HCT116 (cell line): Measurements from ENCODE around the gene CDH24. TPM values are rescaled to one million over a fixed set of nuclear protein-coding genes. Genes with fewer than 3 reads are reported as not detected.

Experiments used
- ATAC-seq: fragments of 200-7000 bp; cut with Tn5 transposase; 2 replicates; pipeline ENCODE4 v1.9.1; 2020; ENCODE audit warnings: mild to moderate bottlenecking, moderate library complexity
- BruUV-seq: library from RNA; stranded (reverse); fragments of 400-500 nt; replicated peaks from 2 replicates; lab custom pipeline; 2021; lab: Mats Ljungman, UMichigan
- CTCF ChIA-PET: fragments of 300-600 bp; sonication (Branson Sonifier 250); formaldehyde crosslinking; loops from one replicate; lab custom pipeline; 2021; ENCODE audit warnings: antibody characterized with exemption; lab: Charles Lee
- POLR2A ChIA-PET: fragments of 300-600, 350-600 bp; sonication (Branson Sonifier 250); formaldehyde crosslinking; loops from one replicate; lab custom pipeline; 2021; ENCODE audit warnings: antibody characterized with exemption; lab: Charles Lee
- RAD21 ChIA-PET, 2 experiments: fragments of 300-600 bp; sonication (Branson Sonifier 250); formaldehyde crosslinking; loops; one replicate each; lab custom pipeline; 2023; ENCODE audit warnings: low total read pairs in 2 of 2; ENCODE audit not compliant: uncharacterized antibody in 2 of 2, unreplicated experiment in 2 of 2, low non-redundant PET in 1 of 2; lab: Charles Lee
- DNase-seq: peaks from one replicate; pipeline ENCODE4 v3.0.0-alpha.2; 2010; ENCODE audit warnings: low read depth, low spot score
- H2AFZ ChIP-seq: fragments of 200-600 bp; shearing (Covaris generic), sonication (generic); 2 replicates; pipeline ENCODE4 v1.6.1; 2017; ENCODE audit warnings: low read depth, mixed run types, mixed read lengths, antibody characterized with exemption, low read length; ENCODE audit not compliant: poor library complexity, severe bottlenecking
- H3K27ac ChIP-seq: 2 replicates; pipeline ENCODE4 v1.5.1; 2012; ENCODE audit warnings: low read depth, low read length
- H3K27me3 ChIP-seq: fragments of 200-600 bp; sonication (generic); 2 replicates; pipeline ENCODE4 v1.6.1; 2016; ENCODE audit warnings: mixed run types, low read length, mixed read lengths; ENCODE audit not compliant: insufficient read depth
- H3K36me3 ChIP-seq, 2 experiments: fragments of 200-500 bp in 1 of 2; fragments of 200-600 bp in 1 of 2; sonication (Bioruptor generic) in 1 of 2; sonication (generic) in 1 of 2; 2 replicates each; pipeline versions ENCODE4 v1.5.1 to v1.6.1; 2014 to 2016; ENCODE audit warnings: low read length in 2 of 2, inconsistent platforms in 1 of 2, mixed read lengths in 1 of 2, mixed run types in 1 of 2; ENCODE audit not compliant: insufficient read depth in 2 of 2, control insufficient read depth in 1 of 2
- H3K4me1 ChIP-seq, 2 experiments: fragments of 200-600 bp in 1 of 2; sonication (generic) in 1 of 2; 2 replicates each; pipeline versions ENCODE4 v1.5.1 to v1.6.1; 2012 to 2017; ENCODE audit warnings: low read length in 2 of 2, inconsistent platforms in 1 of 2, mild to moderate bottlenecking in 1 of 2, mixed read lengths in 1 of 2, mixed run types in 1 of 2, moderate library complexity in 1 of 2; ENCODE audit not compliant: insufficient read depth in 2 of 2, control insufficient read depth in 1 of 2
- H3K4me2 ChIP-seq: fragments of 200-600 bp; sonication (generic); 2 replicates; pipeline ENCODE4 v1.6.1; 2017; ENCODE audit warnings: mixed run types, low read length, mixed read lengths
- H3K4me3 ChIP-seq, 2 experiments: fragments of 200-600 bp in 1 of 2; sonication (generic) in 1 of 2; replicated peaks in 1 of 2; 2 replicates each; pipeline ENCODE4 v1.5.1; 2011 to 2016; ENCODE audit warnings: low read length in 2 of 2, control low read depth in 1 of 2, low read depth in 1 of 2, mild to moderate bottlenecking in 1 of 2, mixed read lengths in 1 of 2, mixed run types in 1 of 2
- H3K79me2 ChIP-seq: fragments of 200-600 bp; sonication (generic); 2 replicates; pipeline ENCODE4 v1.6.1; 2017; ENCODE audit warnings: mild to moderate bottlenecking, mixed run types, low read length, moderate library complexity, mixed read lengths; ENCODE audit not compliant: insufficient read depth
- H3K9ac ChIP-seq: fragments of 200-600 bp; sonication (generic); 2 replicates; pipeline ENCODE4 v1.6.1; 2016; ENCODE audit warnings: low read length, mixed read lengths
- H3K9me2 ChIP-seq: fragments of 200-600 bp; sonication (generic), shearing (Covaris generic); 2 replicates; pipeline ENCODE4 v1.6.1; 2017; ENCODE audit warnings: mixed run types, mild to moderate bottlenecking, moderate library complexity; ENCODE audit not compliant: insufficient read depth
- H3K9me3 ChIP-seq, 2 experiments: fragments of 200-500 bp in 1 of 2; fragments of 200-600 bp in 1 of 2; sonication (Bioruptor generic) in 1 of 2; sonication (generic) in 1 of 2; 2 replicates each; pipeline ENCODE4 v1.6.1; 2014 to 2017; ENCODE audit warnings: low read length in 2 of 2, mixed read lengths in 2 of 2, inconsistent platforms in 1 of 2, low read depth in 1 of 2, mild to moderate bottlenecking in 1 of 2, mixed run types in 1 of 2, moderate library complexity in 1 of 2; ENCODE audit not compliant: control insufficient read depth in 1 of 2, insufficient read depth in 1 of 2
- H4K20me1 ChIP-seq: fragments of 200-600 bp; sonication (generic), shearing (Covaris generic); 2 replicates; pipeline ENCODE4 v1.6.1; 2017; ENCODE audit warnings: mixed run types, mild to moderate bottlenecking, moderate library complexity; ENCODE audit not compliant: insufficient read depth
- ATF3 ChIP-seq: IDR thresholded peaks from 2 replicates; pipeline ENCODE4 v1.6.1; 2012
- CBX3 ChIP-seq: IDR thresholded peaks from 2 replicates; pipeline ENCODE4 v1.6.1; 2012; ENCODE audit warnings: low read depth
- CEBPB ChIP-seq: IDR thresholded peaks from 2 replicates; pipeline ENCODE4 v1.6.1; 2012; ENCODE audit warnings: low read depth
- EGR1 ChIP-seq: IDR thresholded peaks from 2 replicates; pipeline ENCODE4 v1.6.1; 2012; ENCODE audit warnings: low read depth
- FOSL1 ChIP-seq: IDR thresholded peaks from 2 replicates; pipeline ENCODE4 v1.6.1; 2012; ENCODE audit warnings: low read depth
- JUND ChIP-seq: IDR thresholded peaks from 2 replicates; pipeline ENCODE4 v1.6.1; 2012
- POLR2AphosphoS5 ChIP-seq: IDR thresholded peaks from 2 replicates; pipeline ENCODE4 v1.6.1; 2011; ENCODE audit warnings: mild to moderate bottlenecking, low read depth, low read length, moderate library complexity
- SP1 ChIP-seq: IDR thresholded peaks from 2 replicates; pipeline ENCODE4 v1.6.1; 2012; ENCODE audit warnings: low read depth
- SRF ChIP-seq: IDR thresholded peaks from 2 replicates; pipeline ENCODE4 v1.6.1; 2012; ENCODE audit warnings: low read depth
- ZFX ChIP-seq: fragments of 450-650 bp; IDR thresholded peaks from 2 replicates; pipeline ENCODE4 v1.6.1; 2017
- intact Hi-C: fragments of 100-400 bp; cut with micrococcal nuclease; formaldehyde crosslinking; loops from 2 replicates; pipeline ENCODE4 v1.10.0; 2022
- total RNA-seq: library from RNA; stranded (reverse); gene quantifications from one replicate; pipeline ENCODE4 v1.2.1, GENCODE V29; 2021; ENCODE audit not compliant: unreplicated experiment
- TF ChIP-seq, protein P1 (sequence below): IDR thresholded peaks from 2 replicates; pipeline ENCODE4 v1.6.1; 2012
- TF ChIP-seq, protein P2 (sequence below): IDR thresholded peaks from 2 replicates; pipeline ENCODE4 v1.6.1; 2012; ENCODE audit warnings: low read depth
- TF ChIP-seq, protein P3 (sequence below): IDR thresholded peaks from 2 replicates; pipeline ENCODE4 v1.6.1; 2011; ENCODE audit warnings: mild to moderate bottlenecking, low read length, moderate library complexity; ENCODE audit not compliant: insufficient replicate concordance; ENCODE audit errors: extremely low read depth

The CDH24 gene
- total RNA-seq, 1 experiment from 2014 or later, result 19.3 TPM

DNA sequence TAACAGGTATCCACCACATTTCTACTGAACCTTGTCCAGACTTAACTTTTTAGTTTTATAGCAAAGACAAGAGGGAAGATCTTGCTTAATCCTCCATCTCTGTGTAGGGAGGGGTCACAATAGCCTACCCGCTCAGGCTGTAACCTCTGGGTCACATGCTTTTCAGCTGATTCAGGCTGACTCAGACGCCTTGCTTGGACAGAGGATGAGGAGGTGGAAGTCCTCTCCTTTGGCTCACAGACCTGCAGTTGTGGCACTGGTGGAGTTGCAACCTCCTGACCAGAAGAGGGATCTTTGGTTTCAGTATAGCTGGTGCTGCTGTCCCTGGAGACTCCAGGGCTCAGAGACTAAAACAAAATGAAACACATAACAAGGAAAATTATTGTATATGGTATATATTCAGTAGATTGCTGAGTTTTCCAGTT lies 21.4 kb upstream of the CDH24 start:
- Histone ChIP-seq H2AFZ (no peak overlapping the region), H3K4me1 (peaks cover 13 to 42% of the 10 kb centered on the region in 2 experiments), H3K4me2 (peak overlapping the region; percentile 45), H3K9ac (peak overlapping the region; percentile 3), H3K79me2 (peaks cover 21% of the 10 kb centered on the region; the same call in 1 of the 2 replicates), H3K9me2 (no peaks in the 10 kb centered on the region), H3K4me3 (no peak overlapping the region), H3K9me3 (no peaks in the 10 kb centered on the region), H3K27me3 (no peaks in the 10 kb centered on the region), H3K27ac (peak overlapping the region; percentile 46; the same call in 1 of the 2 replicates), H3K36me3 (peaks cover 66 to 67% of the 10 kb centered on the region in 2 experiments), H4K20me1 (no peaks in the 10 kb centered on the region)
- ATAC-seq (peak; percentile 93), DNase-seq (no peak)
- no TSS peak for BruUV-seq
- intact Hi-C loops, result no loop called here
- TF ChIP-seq SRF (0 out of 2 replicates have a peak, but pooled peaks have one; percentile 21), SP1 (peak; percentile 38; the same call in 1 of the 2 replicates), EGR1 (no peak), ZFX (no peak), JUND (peak; percentile 61), FOSL1 (peak; percentile 79), CEBPB (peak; percentile 42; the same call in 1 of the 2 replicates), ATF3 (no peak), CBX3 (no peak), POLR2AphosphoS5 (0 out of 2 replicates have a peak, but pooled peaks have one; percentile 23)
- TF ChIP-seq, protein P1, sequence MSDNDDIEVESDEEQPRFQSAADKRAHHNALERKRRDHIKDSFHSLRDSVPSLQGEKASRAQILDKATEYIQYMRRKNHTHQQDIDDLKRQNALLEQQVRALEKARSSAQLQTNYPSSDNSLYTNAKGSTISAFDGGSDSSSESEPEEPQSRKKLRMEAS, result 0 out of 2 replicates have a peak, but pooled peaks have one; percentile 25
- TF ChIP-seq, protein P2, sequence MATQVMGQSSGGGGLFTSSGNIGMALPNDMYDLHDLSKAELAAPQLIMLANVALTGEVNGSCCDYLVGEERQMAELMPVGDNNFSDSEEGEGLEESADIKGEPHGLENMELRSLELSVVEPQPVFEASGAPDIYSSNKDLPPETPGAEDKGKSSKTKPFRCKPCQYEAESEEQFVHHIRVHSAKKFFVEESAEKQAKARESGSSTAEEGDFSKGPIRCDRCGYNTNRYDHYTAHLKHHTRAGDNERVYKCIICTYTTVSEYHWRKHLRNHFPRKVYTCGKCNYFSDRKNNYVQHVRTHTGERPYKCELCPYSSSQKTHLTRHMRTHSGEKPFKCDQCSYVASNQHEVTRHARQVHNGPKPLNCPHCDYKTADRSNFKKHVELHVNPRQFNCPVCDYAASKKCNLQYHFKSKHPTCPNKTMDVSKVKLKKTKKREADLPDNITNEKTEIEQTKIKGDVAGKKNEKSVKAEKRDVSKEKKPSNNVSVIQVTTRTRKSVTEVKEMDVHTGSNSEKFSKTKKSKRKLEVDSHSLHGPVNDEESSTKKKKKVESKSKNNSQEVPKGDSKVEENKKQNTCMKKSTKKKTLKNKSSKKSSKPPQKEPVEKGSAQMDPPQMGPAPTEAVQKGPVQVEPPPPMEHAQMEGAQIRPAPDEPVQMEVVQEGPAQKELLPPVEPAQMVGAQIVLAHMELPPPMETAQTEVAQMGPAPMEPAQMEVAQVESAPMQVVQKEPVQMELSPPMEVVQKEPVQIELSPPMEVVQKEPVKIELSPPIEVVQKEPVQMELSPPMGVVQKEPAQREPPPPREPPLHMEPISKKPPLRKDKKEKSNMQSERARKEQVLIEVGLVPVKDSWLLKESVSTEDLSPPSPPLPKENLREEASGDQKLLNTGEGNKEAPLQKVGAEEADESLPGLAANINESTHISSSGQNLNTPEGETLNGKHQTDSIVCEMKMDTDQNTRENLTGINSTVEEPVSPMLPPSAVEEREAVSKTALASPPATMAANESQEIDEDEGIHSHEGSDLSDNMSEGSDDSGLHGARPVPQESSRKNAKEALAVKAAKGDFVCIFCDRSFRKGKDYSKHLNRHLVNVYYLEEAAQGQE, result no peak
- TF ChIP-seq, protein P3, sequence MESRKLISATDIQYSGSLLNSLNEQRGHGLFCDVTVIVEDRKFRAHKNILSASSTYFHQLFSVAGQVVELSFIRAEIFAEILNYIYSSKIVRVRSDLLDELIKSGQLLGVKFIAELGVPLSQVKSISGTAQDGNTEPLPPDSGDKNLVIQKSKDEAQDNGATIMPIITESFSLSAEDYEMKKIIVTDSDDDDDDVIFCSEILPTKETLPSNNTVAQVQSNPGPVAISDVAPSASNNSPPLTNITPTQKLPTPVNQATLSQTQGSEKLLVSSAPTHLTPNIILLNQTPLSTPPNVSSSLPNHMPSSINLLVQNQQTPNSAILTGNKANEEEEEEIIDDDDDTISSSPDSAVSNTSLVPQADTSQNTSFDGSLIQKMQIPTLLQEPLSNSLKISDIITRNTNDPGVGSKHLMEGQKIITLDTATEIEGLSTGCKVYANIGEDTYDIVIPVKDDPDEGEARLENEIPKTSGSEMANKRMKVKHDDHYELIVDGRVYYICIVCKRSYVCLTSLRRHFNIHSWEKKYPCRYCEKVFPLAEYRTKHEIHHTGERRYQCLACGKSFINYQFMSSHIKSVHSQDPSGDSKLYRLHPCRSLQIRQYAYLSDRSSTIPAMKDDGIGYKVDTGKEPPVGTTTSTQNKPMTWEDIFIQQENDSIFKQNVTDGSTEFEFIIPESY, result no peak
- RAD21 ChIA-PET, result no interaction called here
- CTCF ChIA-PET, result interaction anchor here (1.1 to 3.6 kb wide), 5 partner anchors 10 to 30 kb away, joined by 3 to 51 read pairs (median 21); partner anchors contain the start of genes ACIN1 and C14orf119
- POLR2A ChIA-PET, result interaction anchor here (1.5 to 2.9 kb wide), 2 partner anchors 10 to 16 kb away, joined by 5 to 19 read pairs; partner anchors contain the start of genes ACIN1 and C14orf119
